Ishikawa (cell line): Measurements from ENCODE around the gene PERCC1.

ENCODE experiments used
- CEBPB ChIP-seq: IDR thresholded peaks from 2 replicates; pipeline ENCODE4 v1.6.1; 2012
- CREB1 ChIP-seq: IDR thresholded peaks from 2 replicates; pipeline ENCODE4 v1.6.1; 2012; ENCODE audit warnings: low read depth
- EGR1 ChIP-seq: IDR thresholded peaks from 2 replicates; pipeline ENCODE4 v1.6.1; 2012
- EP300 ChIP-seq: IDR thresholded peaks from 2 replicates; pipeline ENCODE4 v1.6.1; 2012; ENCODE audit warnings: borderline replicate concordance
- FOXM1 ChIP-seq: IDR thresholded peaks from 2 replicates; pipeline ENCODE4 v1.6.1; 2012; ENCODE audit warnings: low read depth, borderline replicate concordance
- NFIC ChIP-seq: IDR thresholded peaks from 2 replicates; pipeline ENCODE4 v1.6.1; 2012
- RAD21 ChIP-seq: IDR thresholded peaks from 2 replicates; pipeline ENCODE4 v1.6.1; 2012; ENCODE audit warnings: low read depth
- REST ChIP-seq: IDR thresholded peaks from 2 replicates; pipeline ENCODE4 v1.6.1; 2012; ENCODE audit warnings: low read depth, mild to moderate bottlenecking
- TAF1 ChIP-seq: IDR thresholded peaks from 2 replicates; pipeline ENCODE4 v1.6.1; 2012; ENCODE audit warnings: low read depth, mild to moderate bottlenecking
- TCF12 ChIP-seq: IDR thresholded peaks from 2 replicates; pipeline ENCODE4 v1.6.1; 2012; ENCODE audit warnings: low read depth
- TEAD4 ChIP-seq: IDR thresholded peaks from 2 replicates; pipeline ENCODE4 v1.6.1; 2012
- USF1 ChIP-seq: IDR thresholded peaks from 2 replicates; pipeline ENCODE4 v1.6.1; 2012
- YY1 ChIP-seq: IDR thresholded peaks from 2 replicates; pipeline ENCODE4 v1.6.1; 2012; ENCODE audit warnings: low read depth
- ZBTB7A ChIP-seq: IDR thresholded peaks from 2 replicates; pipeline ENCODE4 v1.6.1; 2012; ENCODE audit warnings: low read depth
- TF ChIP-seq, protein P1 (sequence below): IDR thresholded peaks from 2 replicates; pipeline ENCODE4 v1.6.1; 2012

PERCC1 gene

DNA sequence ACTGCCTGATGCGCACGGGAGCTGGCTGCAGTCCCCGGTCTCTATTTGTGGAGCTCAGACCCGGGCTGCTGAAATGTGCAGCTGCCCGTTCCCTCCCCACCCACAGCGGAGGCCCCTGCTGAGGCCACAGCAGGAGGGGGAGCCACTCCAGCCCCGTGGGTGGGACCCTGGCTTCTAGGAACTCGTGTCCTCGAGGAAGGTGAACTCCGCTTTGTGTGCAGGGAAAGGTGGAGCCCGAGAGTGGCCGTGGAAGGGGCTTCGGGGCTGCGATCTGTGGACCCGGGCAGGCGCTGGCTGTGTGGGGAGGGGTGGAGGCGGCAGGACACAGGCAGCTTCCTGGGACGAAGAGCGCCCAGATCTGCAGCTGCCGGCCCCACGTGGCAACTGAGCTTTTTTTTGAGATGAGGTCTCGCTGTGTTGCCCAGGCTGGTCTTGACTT lies 10.5 kb downstream of the PERCC1 start:
- TF ChIP-seq ZBTB7A = no peak
- no peak for TF ChIP-seq FOXM1
- TF ChIP-seq EP300 = no peak
- no peak for TF ChIP-seq REST
- TF ChIP-seq TAF1 = no peak
- TF ChIP-seq TCF12 = no peak
- TF ChIP-seq USF1 = no peak
- TF ChIP-seq RAD21 = no peak
- no peak for TF ChIP-seq CREB1
- no peak for TF ChIP-seq TEAD4
- TF ChIP-seq NFIC = no peak
- no peak for TF ChIP-seq EGR1
- TF ChIP-seq YY1 = no peak
- TF ChIP-seq CEBPB = no peak
- TF ChIP-seq, protein P1, sequence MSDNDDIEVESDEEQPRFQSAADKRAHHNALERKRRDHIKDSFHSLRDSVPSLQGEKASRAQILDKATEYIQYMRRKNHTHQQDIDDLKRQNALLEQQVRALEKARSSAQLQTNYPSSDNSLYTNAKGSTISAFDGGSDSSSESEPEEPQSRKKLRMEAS = no peak

- TF ChIP-seq RAD21 (no peak), CREB1 (no peak), TAF1 (no peak), CEBPB (no peak), TEAD4 (no peak), REST (no peak), YY1 (no peak), USF1 (no peak), TCF12 (no peak), NFIC (no peak), EP300 (no peak), EGR1 (no peak), ZBTB7A (no peak), FOXM1 (no peak)
- TF ChIP-seq, protein P1 = no peak
These were observed 11.8 kb downstream of the PERCC1 start for GRCh38 chr16:1442697-1443096.

DNA sequence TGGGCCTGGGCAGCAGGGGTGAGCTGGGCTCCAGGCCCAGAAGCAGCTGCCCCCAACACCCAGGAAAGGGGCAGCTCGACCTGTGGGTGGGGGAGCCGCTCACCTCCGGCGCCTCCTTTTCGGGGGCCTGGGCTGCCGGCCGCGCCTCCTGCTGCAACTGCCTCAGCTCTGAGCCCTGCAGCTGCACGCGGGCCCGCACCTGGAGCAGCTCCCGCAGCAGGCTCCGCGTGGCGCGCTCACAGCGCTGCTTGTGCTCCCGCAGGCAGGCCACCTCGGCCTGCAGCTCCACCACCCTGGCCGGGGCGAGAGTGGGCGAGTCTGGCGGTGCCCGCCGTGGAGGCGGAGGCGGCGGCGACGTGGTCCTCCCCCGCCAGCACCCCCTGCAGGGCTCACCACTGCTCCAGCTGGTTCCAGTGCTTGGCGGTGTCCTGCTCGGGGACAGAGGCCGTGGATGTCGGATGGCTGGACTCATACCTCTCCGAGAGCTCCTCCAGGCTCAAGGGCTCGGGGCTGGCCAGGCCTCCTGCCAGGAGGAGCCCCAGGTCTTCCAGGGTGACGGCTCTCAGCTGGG lies 12.6 kb downstream of the PERCC1 start:
- TF ChIP-seq REST (no peak), CREB1 (no peak), RAD21 (no peak), TAF1 (no peak), NFIC (no peak), CEBPB (no peak), TEAD4 (no peak), TCF12 (no peak), EP300 (no peak), ZBTB7A (no peak), USF1 (no peak)
